B cell (primary cell): ENCODE data around the gene ADAM23.

Experiments
- EZH2 ChIP-seq: IDR thresholded peaks from 2 replicates; pipeline ENCODE4 v1.6.1; 2012; ENCODE audit warnings: borderline replicate concordance, low read depth, mild to moderate bottlenecking, moderate library complexity, low read length; ENCODE audit not compliant: insufficient read depth, poor library complexity, severe bottlenecking
- TF ChIP-seq, protein P1 (sequence below): fragments of 200-600 bp; IDR thresholded peaks from one replicate; pipeline ENCODE4 v1.8.0; 2022; ENCODE audit warnings: antibody characterized with exemption, mild to moderate bottlenecking

- no peak for TF ChIP-seq EZH2
- TF ChIP-seq, protein P1, sequence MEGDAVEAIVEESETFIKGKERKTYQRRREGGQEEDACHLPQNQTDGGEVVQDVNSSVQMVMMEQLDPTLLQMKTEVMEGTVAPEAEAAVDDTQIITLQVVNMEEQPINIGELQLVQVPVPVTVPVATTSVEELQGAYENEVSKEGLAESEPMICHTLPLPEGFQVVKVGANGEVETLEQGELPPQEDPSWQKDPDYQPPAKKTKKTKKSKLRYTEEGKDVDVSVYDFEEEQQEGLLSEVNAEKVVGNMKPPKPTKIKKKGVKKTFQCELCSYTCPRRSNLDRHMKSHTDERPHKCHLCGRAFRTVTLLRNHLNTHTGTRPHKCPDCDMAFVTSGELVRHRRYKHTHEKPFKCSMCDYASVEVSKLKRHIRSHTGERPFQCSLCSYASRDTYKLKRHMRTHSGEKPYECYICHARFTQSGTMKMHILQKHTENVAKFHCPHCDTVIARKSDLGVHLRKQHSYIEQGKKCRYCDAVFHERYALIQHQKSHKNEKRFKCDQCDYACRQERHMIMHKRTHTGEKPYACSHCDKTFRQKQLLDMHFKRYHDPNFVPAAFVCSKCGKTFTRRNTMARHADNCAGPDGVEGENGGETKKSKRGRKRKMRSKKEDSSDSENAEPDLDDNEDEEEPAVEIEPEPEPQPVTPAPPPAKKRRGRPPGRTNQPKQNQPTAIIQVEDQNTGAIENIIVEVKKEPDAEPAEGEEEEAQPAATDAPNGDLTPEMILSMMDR: no peak
These were observed 24.4 kb upstream of the ADAM23 start for GRCh38 chr2:206418968-206419367.
